ENCODE measurements around the gene DIAPH3. TPM values are rescaled to one million over a fixed set of nuclear protein-coding genes. Genes with fewer than 3 reads are reported as not detected.
"Not testable (repeated sequence)": the region's sequence is repeated elsewhere in the genome, so short reads cannot be mapped to it uniquely, and the experiment has no call there.

Gene DIAPH3
- total RNA-seq (2014; rRNA removed; shearing (Covaris generic)), result 11.9 and 12.4 TPM in 2 replicates

- DNase-seq (ENCODE audit: low read depth), result peak; percentile 95
These were observed at the start of gene DIAPH3 for GRCh38 chr13:60163478-60164233. Gene DIAPH3 (minus strand): TSS chr13:60163928. CDS start chr13:60163766, 162 bp downstream.

- no peak for DNase-seq (ENCODE audit: low read depth)
These were observed 49.6 kb upstream of the DIAPH3 start for GRCh38 chr13:60213236-60213744.

GRCh38 chr13:60211548-60211947 is 47.8 kb upstream of the DIAPH3 start:
- no peak for DNase-seq (ENCODE audit: low read depth)

- no peak for DNase-seq (ENCODE audit: low read depth)
These were observed 47.0 kb upstream of the DIAPH3 start for GRCh38 chr13:60210510-60211330.

GRCh38 chr13:60205499-60205898 is 41.8 kb upstream of the DIAPH3 start:
- not testable (repeated sequence) for DNase-seq (ENCODE audit: low read depth)

GRCh38 chr13:60201286-60201685 is 37.6 kb upstream of the DIAPH3 start:
- no peak for DNase-seq (ENCODE audit: low read depth)

- DNase-seq (ENCODE audit: low read depth), result not testable (repeated sequence)
These were observed 32.2 kb upstream of the DIAPH3 start for GRCh38 chr13:60195893-60196292.

GRCh38 chr13:60182907-60183306 is 19.2 kb upstream of the DIAPH3 start:
- DNase-seq (ENCODE audit: low read depth), result no peak

GRCh38 chr13:60178327-60178726 is 14.6 kb upstream of the DIAPH3 start:
- DNase-seq (ENCODE audit: low read depth), result no peak

GRCh38 chr13:60175571-60175970 is 11.8 kb upstream of the DIAPH3 start:
- no peak for DNase-seq (ENCODE audit: low read depth)

- DNase-seq (ENCODE audit: low read depth), result no peak
These were observed 10.4 kb upstream of the DIAPH3 start for GRCh38 chr13:60174113-60174512.

GRCh38 chr13:60172111-60172510 is 8.4 kb upstream of the DIAPH3 start:
- no peak for DNase-seq (ENCODE audit: low read depth)

GRCh38 chr13:60170414-60170813 is 6.7 kb upstream of the DIAPH3 start:
- no peak for DNase-seq (ENCODE audit: low read depth)

- no peak for DNase-seq (ENCODE audit: low read depth)
These were observed 5.7 kb upstream of the DIAPH3 start for GRCh38 chr13:60169239-60170031.

GRCh38 chr13:60167121-60167520 is 3.4 kb upstream of the DIAPH3 start:
- DNase-seq (ENCODE audit: low read depth), result no peak

- no peak for DNase-seq (ENCODE audit: low read depth)
These were observed 1.8 kb upstream of the DIAPH3 start for GRCh38 chr13:60165391-60166099.

- DNase-seq (ENCODE audit: low read depth), result no peak
These were observed 634 bp upstream of the DIAPH3 start for GRCh38 chr13:60164234-60164889.

- no peak for DNase-seq (ENCODE audit: low read depth)
These were observed 1.6 kb downstream of the DIAPH3 start for GRCh38 chr13:60162096-60162495.

- no peak for DNase-seq (ENCODE audit: low read depth)
These were observed 5.4 kb downstream of the DIAPH3 start for GRCh38 chr13:60158321-60158801.

- no peak for DNase-seq (ENCODE audit: low read depth)
These were observed 7.8 kb downstream of the DIAPH3 start for GRCh38 chr13:60155978-60156377.

- DNase-seq (ENCODE audit: low read depth), result no peak
These were observed 10.8 kb downstream of the DIAPH3 start for GRCh38 chr13:60152904-60153303.
